ENCODE data around the gene PSME2. TPM values are rescaled to one million over a fixed set of nuclear protein-coding genes. Genes with fewer than 3 reads are reported as not detected.

Gene PSME2
- total RNA-seq, 1 experiment from 2014 or later = 153 TPM

DNA sequence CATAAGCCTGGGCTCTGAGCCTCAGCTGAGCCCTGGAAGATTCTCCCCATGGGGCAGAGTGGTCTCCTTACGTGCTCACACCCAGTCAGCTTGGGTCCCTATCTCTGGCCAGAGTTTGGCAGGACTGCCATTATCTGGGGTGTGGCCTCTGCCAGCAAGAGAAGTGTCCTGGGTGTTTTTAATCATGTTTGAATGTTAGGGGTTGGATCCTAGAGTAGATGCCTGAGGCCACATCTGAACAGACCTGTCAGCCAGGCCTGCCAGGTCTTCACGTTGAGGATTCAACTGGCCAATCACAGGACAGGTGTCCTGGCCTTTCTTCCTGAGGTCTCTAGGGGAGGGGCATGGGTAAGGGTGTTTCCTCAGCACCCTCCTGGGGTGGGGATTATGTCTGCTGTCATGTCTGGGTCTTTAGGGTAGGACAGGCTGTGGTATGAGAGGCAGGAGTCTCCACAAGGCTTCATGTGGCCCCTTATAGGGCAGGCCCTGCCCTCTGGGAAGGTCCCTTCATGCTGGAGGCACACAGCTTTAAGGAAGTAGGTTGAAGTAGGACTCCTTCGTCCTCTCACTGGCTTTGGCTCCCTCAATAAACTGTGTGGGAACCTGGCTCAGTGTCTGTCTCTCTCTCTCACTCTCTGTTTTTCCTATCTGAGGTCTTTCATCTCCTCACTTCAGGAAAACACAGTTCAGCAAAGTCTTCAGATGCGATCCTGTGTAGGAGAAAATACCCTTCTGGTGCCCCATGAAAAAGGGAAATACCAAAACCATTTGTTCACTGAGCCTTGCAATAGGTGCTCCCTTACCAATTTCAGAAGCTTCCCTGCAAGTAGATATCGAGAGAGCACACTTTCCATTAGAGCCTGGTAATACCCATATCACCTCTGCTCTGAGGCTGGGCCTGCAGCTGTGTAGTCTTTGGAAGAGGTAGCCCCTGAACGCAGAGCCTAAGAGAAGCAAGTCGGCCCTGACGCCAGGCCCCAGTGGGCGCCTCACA is 22.7 kb downstream of the PSME2 start:
- intact Hi-C loops (cut with micrococcal nuclease; ENCODE audit: unreplicated experiment) = no loop called here
- no peaks in the 10 kb centered on the region for H3K4me1 ChIP-seq (replicated peaks; ENCODE audit: insufficient read depth)
- H3K4me2 ChIP-seq = no peak overlapping the region
- CTCF ChIA-PET = no interaction called here
- H3K9me3 ChIP-seq (ENCODE audit: insufficient read depth, low read depth) = no peaks in the 10 kb centered on the region
- no TSS peak for BruUV-seq (replicated peaks)
- H4K20me1 ChIP-seq (ENCODE audit: insufficient read depth) = no peaks in the 10 kb centered on the region
- no peaks in the 10 kb centered on the region for H3K79me2 ChIP-seq (ENCODE audit: low read depth)
- TF ChIP-seq EZH2 (IDR thresholded peaks at IDR 0.05; ENCODE audit: low read depth) = no peak
- TF ChIP-seq, protein P1, sequence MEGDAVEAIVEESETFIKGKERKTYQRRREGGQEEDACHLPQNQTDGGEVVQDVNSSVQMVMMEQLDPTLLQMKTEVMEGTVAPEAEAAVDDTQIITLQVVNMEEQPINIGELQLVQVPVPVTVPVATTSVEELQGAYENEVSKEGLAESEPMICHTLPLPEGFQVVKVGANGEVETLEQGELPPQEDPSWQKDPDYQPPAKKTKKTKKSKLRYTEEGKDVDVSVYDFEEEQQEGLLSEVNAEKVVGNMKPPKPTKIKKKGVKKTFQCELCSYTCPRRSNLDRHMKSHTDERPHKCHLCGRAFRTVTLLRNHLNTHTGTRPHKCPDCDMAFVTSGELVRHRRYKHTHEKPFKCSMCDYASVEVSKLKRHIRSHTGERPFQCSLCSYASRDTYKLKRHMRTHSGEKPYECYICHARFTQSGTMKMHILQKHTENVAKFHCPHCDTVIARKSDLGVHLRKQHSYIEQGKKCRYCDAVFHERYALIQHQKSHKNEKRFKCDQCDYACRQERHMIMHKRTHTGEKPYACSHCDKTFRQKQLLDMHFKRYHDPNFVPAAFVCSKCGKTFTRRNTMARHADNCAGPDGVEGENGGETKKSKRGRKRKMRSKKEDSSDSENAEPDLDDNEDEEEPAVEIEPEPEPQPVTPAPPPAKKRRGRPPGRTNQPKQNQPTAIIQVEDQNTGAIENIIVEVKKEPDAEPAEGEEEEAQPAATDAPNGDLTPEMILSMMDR (conservative IDR thresholded peaks at IDR 0.05) = no peak
- DNase-seq = no peak
- H3K4me3 ChIP-seq = no peak overlapping the region
- no peak overlapping the region for H2AFZ ChIP-seq
- no peaks in the 10 kb centered on the region for H3K27me3 ChIP-seq (ENCODE audit: insufficient read depth, low read depth)
- H3K9me2 ChIP-seq (ENCODE audit: insufficient read depth) = no peaks in the 10 kb centered on the region
- H3F3A ChIP-seq (ENCODE audit: insufficient read depth, low read depth) = no peaks in the 10 kb centered on the region
- POLR2A ChIA-PET (ENCODE audit: unreplicated experiment) = no interaction called here
- no peak overlapping the region for H3K27ac ChIP-seq
- H3K36me3 ChIP-seq (ENCODE audit: low read depth) = no peaks in the 10 kb centered on the region

DNA sequence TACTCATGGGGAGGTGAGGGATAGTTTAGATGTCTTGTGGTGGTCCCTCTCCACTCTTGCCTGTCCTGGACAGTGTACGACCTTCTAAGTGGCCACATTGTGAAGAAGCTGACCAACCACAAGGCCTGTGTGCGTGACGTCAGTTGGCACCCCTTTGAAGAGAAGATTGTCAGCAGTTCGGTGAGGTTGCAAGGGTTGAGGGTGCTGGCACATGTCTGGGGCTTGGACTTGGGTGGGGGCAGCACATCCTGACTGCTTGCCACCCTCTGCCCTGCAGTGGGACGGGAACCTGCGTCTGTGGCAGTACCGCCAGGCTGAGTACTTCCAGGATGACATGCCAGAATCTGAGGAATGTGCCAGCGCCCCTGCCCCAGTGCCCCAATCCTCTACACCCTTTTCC is 23.5 kb downstream of the PSME2 start:
- intact Hi-C loops (cut with micrococcal nuclease; ENCODE audit: unreplicated experiment) = no loop called here
- no peaks in the 10 kb centered on the region for H3K79me2 ChIP-seq (ENCODE audit: low read depth)
- no peaks in the 10 kb centered on the region for H3K4me1 ChIP-seq (replicated peaks; ENCODE audit: insufficient read depth)
- no peaks in the 10 kb centered on the region for H3F3A ChIP-seq (ENCODE audit: insufficient read depth, low read depth)
- no peak overlapping the region for H3K4me3 ChIP-seq
- TF ChIP-seq, protein P1 (conservative IDR thresholded peaks at IDR 0.05) = no peak
- no TSS peak for BruUV-seq (replicated peaks)
- H3K36me3 ChIP-seq (ENCODE audit: low read depth) = no peaks in the 10 kb centered on the region
- H3K27ac ChIP-seq = no peak overlapping the region
- POLR2A ChIA-PET (ENCODE audit: unreplicated experiment) = no interaction called here
- no peaks in the 10 kb centered on the region for H3K9me2 ChIP-seq (ENCODE audit: insufficient read depth)
- H2AFZ ChIP-seq = no peak overlapping the region
- no peaks in the 10 kb centered on the region for H3K9me3 ChIP-seq (ENCODE audit: insufficient read depth, low read depth)
- no peaks in the 10 kb centered on the region for H3K27me3 ChIP-seq (ENCODE audit: insufficient read depth, low read depth)
- H4K20me1 ChIP-seq (ENCODE audit: insufficient read depth) = no peaks in the 10 kb centered on the region
- no peak for DNase-seq
- no peak overlapping the region for H3K4me2 ChIP-seq
- CTCF ChIA-PET = no interaction called here

DNA sequence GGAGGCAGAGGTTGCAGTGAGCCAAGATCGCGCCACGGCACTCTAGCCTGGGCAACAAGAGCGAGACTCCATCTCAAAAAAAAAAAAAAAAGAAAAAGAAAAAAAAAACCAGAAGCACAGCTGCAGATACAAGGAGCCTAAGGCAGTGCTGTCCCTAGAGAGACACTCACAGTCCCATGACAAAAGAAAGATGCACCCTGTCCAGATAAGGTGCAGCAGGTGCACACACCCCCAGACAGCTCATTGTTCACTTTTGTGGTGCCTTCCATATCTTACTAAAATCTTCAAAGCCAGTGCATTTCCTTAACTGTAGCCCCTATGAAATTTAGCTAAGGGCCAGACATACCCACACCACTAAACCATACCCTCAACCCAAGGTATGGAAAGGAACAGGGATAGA is 24.0 kb downstream of the PSME2 start:
- POLR2A ChIA-PET (ENCODE audit: unreplicated experiment) = no interaction called here

More for the DNA sequence above, 24.0 kb downstream of the PSME2 start:
- CTCF ChIA-PET = no interaction called here
- Histone ChIP-seq H3K4me2 (no peak overlapping the region), H3K4me1 (replicated peaks; ENCODE audit: insufficient read depth) (no peaks in the 10 kb centered on the region), H3F3A (ENCODE audit: insufficient read depth, low read depth) (no peaks in the 10 kb centered on the region), H3K4me3 (no peak overlapping the region), H4K20me1 (ENCODE audit: insufficient read depth) (no peaks in the 10 kb centered on the region), H2AFZ (no peak overlapping the region), H3K27me3 (ENCODE audit: insufficient read depth, low read depth) (no peaks in the 10 kb centered on the region), H3K9me2 (ENCODE audit: insufficient read depth) (no peaks in the 10 kb centered on the region), H3K79me2 (ENCODE audit: low read depth) (no peaks in the 10 kb centered on the region), H3K27ac (no peak overlapping the region), H3K9me3 (ENCODE audit: insufficient read depth, low read depth) (no peaks in the 10 kb centered on the region), H3K36me3 (ENCODE audit: low read depth) (0 out of 2 replicates have a peak, but pooled peaks cover 3% of the 10 kb centered on the region)
- no peak for TF ChIP-seq EZH2 (IDR thresholded peaks at IDR 0.05; ENCODE audit: low read depth)
- TF ChIP-seq, protein P1 (conservative IDR thresholded peaks at IDR 0.05) = no peak
- intact Hi-C loops (cut with micrococcal nuclease; ENCODE audit: unreplicated experiment) = no loop called here
- no peak for DNase-seq
- BruUV-seq (replicated peaks) = no TSS peak
